GM20000 (cell line): ENCODE results near the gene VOPP1.
"Not testable (repeated sequence)": the region's sequence is repeated elsewhere in the genome, so short reads cannot be mapped to it uniquely, and the experiment has no call there.

ENCODE experiments used
- DNase-seq: peaks from one replicate; pipeline ENCODE4 v3.0.0; 2012; ENCODE audit warnings: low spot score
- TF ChIP-seq, protein P1 (sequence below): IDR thresholded peaks from 2 replicates; pipeline ENCODE4 v1.5.1; 2012; ENCODE audit warnings: mild to moderate bottlenecking, control low read depth; ENCODE audit errors: extremely low read depth, missing control alignments

VOPP1 gene

DNA sequence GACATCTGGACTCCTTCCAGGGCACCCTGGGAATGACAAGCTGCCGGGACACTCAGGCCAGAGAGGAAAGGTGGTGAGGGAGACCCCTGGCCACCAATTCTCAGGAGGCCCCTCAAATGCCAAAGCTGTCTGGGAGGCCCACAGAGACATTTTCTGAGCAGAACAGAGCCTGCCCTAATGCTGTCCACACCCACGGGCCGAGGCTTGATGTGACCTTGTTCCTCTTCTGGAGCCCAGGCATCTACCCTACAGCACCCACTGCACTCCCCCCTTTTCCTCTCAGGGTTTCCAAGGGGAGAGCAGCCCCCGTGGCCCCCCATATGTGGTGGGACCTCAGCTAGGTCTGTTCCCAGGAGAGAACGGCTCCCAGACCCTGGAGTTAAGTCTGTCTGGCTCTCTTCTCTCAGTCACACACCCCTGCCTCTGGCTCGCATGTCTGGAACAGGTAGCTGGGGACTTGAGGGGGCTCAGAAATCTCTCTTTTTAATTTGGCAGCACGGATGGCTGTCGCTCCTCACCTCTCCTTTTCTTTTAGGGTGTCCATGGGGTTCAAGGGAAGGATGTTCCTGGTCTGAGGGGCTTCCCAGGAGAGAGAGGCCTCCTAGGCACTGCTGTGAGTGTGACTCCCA, 16.8 kb upstream of the VOPP1 start:
- TF ChIP-seq, protein P1, sequence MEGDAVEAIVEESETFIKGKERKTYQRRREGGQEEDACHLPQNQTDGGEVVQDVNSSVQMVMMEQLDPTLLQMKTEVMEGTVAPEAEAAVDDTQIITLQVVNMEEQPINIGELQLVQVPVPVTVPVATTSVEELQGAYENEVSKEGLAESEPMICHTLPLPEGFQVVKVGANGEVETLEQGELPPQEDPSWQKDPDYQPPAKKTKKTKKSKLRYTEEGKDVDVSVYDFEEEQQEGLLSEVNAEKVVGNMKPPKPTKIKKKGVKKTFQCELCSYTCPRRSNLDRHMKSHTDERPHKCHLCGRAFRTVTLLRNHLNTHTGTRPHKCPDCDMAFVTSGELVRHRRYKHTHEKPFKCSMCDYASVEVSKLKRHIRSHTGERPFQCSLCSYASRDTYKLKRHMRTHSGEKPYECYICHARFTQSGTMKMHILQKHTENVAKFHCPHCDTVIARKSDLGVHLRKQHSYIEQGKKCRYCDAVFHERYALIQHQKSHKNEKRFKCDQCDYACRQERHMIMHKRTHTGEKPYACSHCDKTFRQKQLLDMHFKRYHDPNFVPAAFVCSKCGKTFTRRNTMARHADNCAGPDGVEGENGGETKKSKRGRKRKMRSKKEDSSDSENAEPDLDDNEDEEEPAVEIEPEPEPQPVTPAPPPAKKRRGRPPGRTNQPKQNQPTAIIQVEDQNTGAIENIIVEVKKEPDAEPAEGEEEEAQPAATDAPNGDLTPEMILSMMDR, result no peak
- DNase-seq, result peak; percentile 3

DNA sequence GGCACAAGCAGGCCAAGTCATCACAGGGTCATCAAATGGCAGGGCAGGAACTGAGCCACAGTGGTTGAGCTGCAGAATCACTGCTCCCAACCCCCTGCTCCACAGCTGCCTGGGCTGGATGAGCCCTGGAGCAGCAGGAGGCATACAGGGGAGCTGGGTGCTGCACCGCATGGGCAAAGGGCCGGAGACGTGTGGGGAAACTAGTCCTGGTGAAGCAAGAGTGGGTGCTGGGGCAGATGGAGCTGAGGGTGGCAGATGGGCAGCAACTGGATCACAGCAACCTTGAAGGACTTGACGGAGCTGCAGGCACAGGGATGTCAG, 16.0 kb upstream of the VOPP1 start:
- TF ChIP-seq, protein P1, result no peak
- DNase-seq, result no peak

DNA sequence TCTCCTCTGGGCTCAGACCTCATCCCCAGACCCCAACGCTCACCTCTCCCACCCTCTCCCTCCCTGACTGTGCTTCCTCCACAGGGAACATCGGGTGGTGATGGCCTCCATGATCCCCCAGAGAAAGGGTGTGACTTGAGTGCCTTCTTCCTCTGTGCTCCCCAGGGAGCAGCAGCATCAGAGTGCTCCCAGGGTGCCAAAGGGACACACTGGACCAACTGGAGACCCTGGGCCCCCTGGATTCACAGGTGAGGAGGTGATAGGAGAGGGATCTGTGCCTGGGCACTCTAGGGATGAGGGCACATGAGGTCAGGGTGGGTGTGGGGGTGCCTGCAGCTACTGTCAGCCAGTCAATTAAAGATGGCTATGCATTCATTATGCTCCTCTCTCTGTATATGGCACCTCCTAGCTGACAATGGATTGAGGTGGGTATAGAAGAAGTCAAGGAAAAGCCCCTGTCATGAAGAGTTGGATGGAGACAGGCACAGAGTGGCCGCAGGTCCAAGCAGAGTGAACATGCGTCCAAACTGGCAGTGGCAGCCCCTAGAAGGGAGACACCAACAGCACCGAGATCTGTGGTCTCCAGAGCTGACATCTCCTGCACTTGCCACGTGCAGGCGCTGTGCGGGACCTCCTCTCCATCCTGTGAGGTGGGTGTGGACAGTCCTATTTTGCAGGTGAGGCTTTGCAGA, 15.5 kb upstream of the VOPP1 start:
- no peak for DNase-seq

DNA sequence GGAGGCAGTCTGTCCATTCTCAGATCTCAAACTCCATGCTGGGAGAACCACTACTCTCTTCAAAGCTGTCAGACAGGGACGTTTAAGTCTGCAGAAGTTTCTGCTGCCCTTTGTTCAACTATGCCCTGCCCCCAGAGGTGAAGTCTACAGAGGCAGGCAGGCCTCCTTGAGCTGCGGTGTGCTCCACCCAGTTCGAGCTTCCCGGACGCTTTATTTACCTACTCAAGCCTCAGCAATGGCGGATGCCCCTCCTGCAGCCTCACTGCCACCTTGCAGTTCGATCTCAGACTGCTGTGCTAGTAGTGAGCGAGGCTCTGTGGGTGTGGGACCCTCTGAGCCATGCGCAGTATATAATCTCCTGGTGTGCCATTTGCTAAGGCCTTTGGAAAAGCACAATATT, 10.4 kb upstream of the VOPP1 start:
- not testable (repeated sequence) for DNase-seq

More for the DNA sequence above, 15.5 kb upstream of the VOPP1 start:
- TF ChIP-seq, protein P1, result no peak

DNA sequence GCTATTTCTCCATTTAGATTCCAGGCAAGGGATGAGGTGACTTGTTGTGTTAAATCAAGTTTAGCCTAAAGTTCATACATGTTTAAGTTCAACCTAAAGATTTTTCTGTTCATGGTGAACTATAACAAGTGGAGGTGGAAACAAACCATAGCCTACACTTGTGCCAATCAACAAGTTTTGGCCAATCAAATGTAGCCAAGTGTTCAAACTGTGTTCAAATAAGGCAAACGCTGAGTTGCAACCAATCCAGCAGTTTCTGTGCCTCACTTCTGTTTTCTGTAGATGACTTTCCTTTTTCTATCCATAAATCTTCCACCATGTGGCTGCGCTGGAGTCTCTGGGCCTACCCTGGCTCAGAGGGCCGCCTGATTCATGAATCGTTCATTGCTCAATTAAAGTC, 4.5 kb upstream of the VOPP1 start:
- DNase-seq, result no peak
- TF ChIP-seq, protein P1, result no peak

DNA sequence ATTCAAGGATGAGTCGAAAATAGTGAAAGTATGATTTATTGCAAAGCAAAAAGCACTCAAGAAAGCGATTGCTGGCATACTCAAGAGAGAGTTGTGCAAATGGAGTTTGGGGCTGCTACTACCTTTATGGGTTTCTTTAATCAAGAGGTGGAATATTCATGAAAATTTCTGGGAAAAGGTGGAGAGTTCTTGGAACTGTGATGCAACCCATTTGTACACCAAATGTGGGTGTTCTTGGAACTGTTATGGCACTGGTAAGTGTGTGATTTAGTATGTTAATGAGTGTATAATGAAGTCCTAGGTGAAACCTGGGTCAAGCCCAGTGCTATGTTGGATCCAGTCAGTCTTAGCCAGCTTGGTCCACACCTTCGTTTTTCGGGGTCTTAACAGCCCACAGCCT, 3.4 kb upstream of the VOPP1 start:
- TF ChIP-seq, protein P1, result no peak
- DNase-seq, result no peak

DNA sequence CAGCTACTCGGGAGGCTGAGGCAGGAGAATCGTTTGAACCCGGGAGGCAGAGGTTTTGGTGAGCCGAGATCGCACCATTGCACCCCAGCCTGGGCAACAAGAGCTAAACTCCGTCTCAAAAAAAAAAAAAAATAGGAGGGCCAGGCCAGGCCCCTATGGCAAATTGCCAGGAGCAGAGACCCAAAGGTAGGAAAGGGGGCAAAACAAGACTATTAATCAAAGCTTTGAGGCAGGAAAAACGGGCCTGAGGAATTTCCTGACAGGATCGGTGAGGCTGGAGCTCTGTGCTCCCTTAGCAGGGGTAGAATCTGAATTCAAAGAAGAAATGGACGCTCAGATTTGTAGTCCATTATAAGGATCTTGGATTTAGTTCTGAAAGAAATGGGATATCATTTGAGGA, 2.8 kb upstream of the VOPP1 start:
- no peak for DNase-seq
- TF ChIP-seq, protein P1, result no peak
